ENCODE results near the gene KY.

Gene KY

DNA sequence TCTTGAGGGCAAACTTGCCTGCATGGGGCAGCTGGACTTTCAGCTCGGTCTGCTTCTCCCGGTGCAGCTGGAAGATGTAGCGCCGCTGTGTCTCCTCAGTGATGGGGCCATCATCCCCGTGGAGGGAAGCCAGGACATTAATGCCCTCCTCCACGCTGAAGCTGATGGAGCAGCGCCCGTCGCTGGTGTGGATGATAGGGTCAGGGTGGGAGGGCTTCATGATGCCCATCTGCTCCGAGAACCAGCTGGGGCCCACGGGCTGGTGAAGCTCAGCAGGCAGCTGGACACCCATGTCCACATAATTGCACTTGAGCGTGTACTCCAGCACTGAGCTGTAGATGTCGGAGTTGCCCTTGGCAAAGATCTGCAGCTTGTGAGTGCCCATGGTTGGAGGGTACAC lies 46.9 kb downstream of the KY start:
- ATAC-seq, result no peak
- TF ChIP-seq ZFP3 (CRISPR knock-in tag; IDR thresholded peaks at IDR 0.05) (no peak), ZNF8 (CRISPR knock-in tag; IDR thresholded peaks at IDR 0.05) (no peak), CSRNP3 (CRISPR knock-in tag; IDR thresholded peaks at IDR 0.05) (no peak)

- no peak for TF ChIP-seq POU6F1 (CRISPR knock-in tag; IDR thresholded peaks at IDR 0.05; ENCODE audit: borderline replicate concordance, low read depth)
- TF ChIP-seq PPARA (CRISPR knock-in tag; IDR thresholded peaks at IDR 0.05; ENCODE audit: borderline replicate concordance), result no peak
- TF ChIP-seq, protein P1, sequence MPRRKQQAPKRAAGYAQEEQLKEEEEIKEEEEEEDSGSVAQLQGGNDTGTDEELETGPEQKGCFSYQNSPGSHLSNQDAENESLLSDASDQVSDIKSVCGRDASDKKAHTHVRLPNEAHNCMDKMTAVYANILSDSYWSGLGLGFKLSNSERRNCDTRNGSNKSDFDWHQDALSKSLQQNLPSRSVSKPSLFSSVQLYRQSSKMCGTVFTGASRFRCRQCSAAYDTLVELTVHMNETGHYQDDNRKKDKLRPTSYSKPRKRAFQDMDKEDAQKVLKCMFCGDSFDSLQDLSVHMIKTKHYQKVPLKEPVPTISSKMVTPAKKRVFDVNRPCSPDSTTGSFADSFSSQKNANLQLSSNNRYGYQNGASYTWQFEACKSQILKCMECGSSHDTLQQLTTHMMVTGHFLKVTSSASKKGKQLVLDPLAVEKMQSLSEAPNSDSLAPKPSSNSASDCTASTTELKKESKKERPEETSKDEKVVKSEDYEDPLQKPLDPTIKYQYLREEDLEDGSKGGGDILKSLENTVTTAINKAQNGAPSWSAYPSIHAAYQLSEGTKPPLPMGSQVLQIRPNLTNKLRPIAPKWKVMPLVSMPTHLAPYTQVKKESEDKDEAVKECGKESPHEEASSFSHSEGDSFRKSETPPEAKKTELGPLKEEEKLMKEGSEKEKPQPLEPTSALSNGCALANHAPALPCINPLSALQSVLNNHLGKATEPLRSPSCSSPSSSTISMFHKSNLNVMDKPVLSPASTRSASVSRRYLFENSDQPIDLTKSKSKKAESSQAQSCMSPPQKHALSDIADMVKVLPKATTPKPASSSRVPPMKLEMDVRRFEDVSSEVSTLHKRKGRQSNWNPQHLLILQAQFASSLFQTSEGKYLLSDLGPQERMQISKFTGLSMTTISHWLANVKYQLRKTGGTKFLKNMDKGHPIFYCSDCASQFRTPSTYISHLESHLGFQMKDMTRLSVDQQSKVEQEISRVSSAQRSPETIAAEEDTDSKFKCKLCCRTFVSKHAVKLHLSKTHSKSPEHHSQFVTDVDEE (CRISPR knock-in tag; IDR thresholded peaks at IDR 0.05), result no peak
- TF ChIP-seq ZNF8 (CRISPR knock-in tag; IDR thresholded peaks at IDR 0.05), result no peak
- no peak for TF ChIP-seq TCF4 (CRISPR knock-in tag; IDR thresholded peaks at IDR 0.05; ENCODE audit: borderline replicate concordance)
- no peak for TF ChIP-seq ZFP3 (CRISPR knock-in tag; IDR thresholded peaks at IDR 0.05)
- no peak for TF ChIP-seq ZC3H10 (CRISPR knock-in tag; IDR thresholded peaks at IDR 0.05)
- TF ChIP-seq CSRNP3 (CRISPR knock-in tag; IDR thresholded peaks at IDR 0.05), result no peak
- TF ChIP-seq OSR1 (CRISPR knock-in tag; IDR thresholded peaks at IDR 0.05), result no peak
- no peak for TF ChIP-seq ESRRG (CRISPR knock-in tag; IDR thresholded peaks at IDR 0.05)
- TF ChIP-seq BACH2 (CRISPR knock-in tag; IDR thresholded peaks at IDR 0.05; ENCODE audit: borderline replicate concordance), result no peak
- TF ChIP-seq GLIS3 (CRISPR knock-in tag; IDR thresholded peaks at IDR 0.05), result no peak
- ATAC-seq, result no peak
These were observed 47.3 kb downstream of the KY start for GRCh38 chr3:134603480-134603879.

GRCh38 chr3:134602440-134602814 lies 48.4 kb downstream of the KY start:
- ATAC-seq, result peak; percentile 5

GRCh38 chr3:134601539-134602439 lies 49.0 kb downstream of the KY start:
- peak; percentile 74 for ATAC-seq
- TF ChIP-seq RARB (CRISPR knock-in tag; IDR thresholded peaks at IDR 0.05) (no peak), ZC3H10 (CRISPR knock-in tag; IDR thresholded peaks at IDR 0.05) (no peak), SNAI2 (CRISPR knock-in tag; IDR thresholded peaks at IDR 0.05) (no peak), BACH2 (CRISPR knock-in tag; IDR thresholded peaks at IDR 0.05; ENCODE audit: borderline replicate concordance) (no peak), TCF4 (CRISPR knock-in tag; IDR thresholded peaks at IDR 0.05; ENCODE audit: borderline replicate concordance) (no peak), ISL1 (CRISPR knock-in tag; IDR thresholded peaks at IDR 0.05) (no peak), ZNF565 (CRISPR knock-in tag; conservative IDR thresholded peaks at IDR 0.05; ENCODE audit: low read depth) (no peak), ESRRG (CRISPR knock-in tag; IDR thresholded peaks at IDR 0.05) (no peak), ARNTL (CRISPR knock-in tag; IDR thresholded peaks at IDR 0.05; ENCODE audit: borderline replicate concordance, low read depth) (no peak)
- TF ChIP-seq, protein P2, sequence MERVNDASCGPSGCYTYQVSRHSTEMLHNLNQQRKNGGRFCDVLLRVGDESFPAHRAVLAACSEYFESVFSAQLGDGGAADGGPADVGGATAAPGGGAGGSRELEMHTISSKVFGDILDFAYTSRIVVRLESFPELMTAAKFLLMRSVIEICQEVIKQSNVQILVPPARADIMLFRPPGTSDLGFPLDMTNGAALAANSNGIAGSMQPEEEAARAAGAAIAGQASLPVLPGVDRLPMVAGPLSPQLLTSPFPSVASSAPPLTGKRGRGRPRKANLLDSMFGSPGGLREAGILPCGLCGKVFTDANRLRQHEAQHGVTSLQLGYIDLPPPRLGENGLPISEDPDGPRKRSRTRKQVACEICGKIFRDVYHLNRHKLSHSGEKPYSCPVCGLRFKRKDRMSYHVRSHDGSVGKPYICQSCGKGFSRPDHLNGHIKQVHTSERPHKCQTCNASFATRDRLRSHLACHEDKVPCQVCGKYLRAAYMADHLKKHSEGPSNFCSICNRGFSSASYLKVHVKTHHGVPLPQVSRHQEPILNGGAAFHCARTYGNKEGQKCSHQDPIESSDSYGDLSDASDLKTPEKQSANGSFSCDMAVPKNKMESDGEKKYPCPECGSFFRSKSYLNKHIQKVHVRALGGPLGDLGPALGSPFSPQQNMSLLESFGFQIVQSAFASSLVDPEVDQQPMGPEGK (CRISPR knock-in tag; IDR thresholded peaks at IDR 0.05; ENCODE audit: borderline replicate concordance), result no peak
- TF ChIP-seq, protein P1 (CRISPR knock-in tag; IDR thresholded peaks at IDR 0.05), result no peak

More at GRCh38 chr3:134602440-134602814, 48.4 kb downstream of the KY start:
- TF ChIP-seq ARNTL (CRISPR knock-in tag; IDR thresholded peaks at IDR 0.05; ENCODE audit: borderline replicate concordance, low read depth), result no peak
- TF ChIP-seq SNAI2 (CRISPR knock-in tag; IDR thresholded peaks at IDR 0.05), result no peak
- TF ChIP-seq CSDC2 (CRISPR knock-in tag; IDR thresholded peaks at IDR 0.05), result no peak
- no peak for TF ChIP-seq TOX (CRISPR knock-in tag; IDR thresholded peaks at IDR 0.05; ENCODE audit: borderline replicate concordance)
- TF ChIP-seq ZC3H10 (CRISPR knock-in tag; IDR thresholded peaks at IDR 0.05), result no peak

Data from SK-N-SH treated with all-trans-retinoic acid at 6 μM for 48 hours (cell line).